ENCODE measurements around the gene CTNNBL1. TPM values are rescaled to one million over a fixed set of nuclear protein-coding genes. Genes with fewer than 3 reads are reported as not detected.
"Not testable (repeated sequence)": the region's sequence is repeated elsewhere in the genome, so short reads cannot be mapped to it uniquely, and the experiment has no call there.

CTNNBL1 gene
- total RNA-seq, 1 donor from 2014 or later: 60.0 TPM

DNA sequence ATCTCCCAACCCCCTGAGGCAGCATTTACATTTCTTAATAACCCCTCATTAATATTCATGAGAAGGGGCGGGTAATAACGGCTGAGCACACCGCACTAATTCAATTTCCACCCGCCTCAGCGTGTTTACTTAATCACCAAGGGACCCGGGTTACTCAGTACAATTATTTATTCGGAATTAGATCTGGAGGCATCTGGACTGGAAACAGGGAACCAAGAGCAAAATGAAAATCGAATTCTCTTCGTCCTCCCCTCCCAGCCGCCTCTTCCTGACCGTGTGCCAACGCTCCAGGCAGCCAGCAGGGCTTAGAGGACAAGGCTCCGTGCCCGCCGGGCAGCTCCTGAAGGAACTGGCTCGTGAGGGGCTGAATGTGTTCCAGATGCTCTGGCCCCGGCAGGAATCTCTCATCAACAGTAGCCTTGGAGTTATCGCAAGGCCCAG, 23.5 kb upstream of the CTNNBL1 start:
- DNase-seq (ENCODE audit: extremely low spot score, unreplicated experiment): no peak
- H3K36me3 Mint-ChIP-seq: no peaks in the 10 kb centered on the region
- no peak overlapping the region for H3K4me3 Mint-ChIP-seq
- no peaks in the 10 kb centered on the region for H3K9me3 Mint-ChIP-seq
- TF ChIP-seq, protein P1, sequence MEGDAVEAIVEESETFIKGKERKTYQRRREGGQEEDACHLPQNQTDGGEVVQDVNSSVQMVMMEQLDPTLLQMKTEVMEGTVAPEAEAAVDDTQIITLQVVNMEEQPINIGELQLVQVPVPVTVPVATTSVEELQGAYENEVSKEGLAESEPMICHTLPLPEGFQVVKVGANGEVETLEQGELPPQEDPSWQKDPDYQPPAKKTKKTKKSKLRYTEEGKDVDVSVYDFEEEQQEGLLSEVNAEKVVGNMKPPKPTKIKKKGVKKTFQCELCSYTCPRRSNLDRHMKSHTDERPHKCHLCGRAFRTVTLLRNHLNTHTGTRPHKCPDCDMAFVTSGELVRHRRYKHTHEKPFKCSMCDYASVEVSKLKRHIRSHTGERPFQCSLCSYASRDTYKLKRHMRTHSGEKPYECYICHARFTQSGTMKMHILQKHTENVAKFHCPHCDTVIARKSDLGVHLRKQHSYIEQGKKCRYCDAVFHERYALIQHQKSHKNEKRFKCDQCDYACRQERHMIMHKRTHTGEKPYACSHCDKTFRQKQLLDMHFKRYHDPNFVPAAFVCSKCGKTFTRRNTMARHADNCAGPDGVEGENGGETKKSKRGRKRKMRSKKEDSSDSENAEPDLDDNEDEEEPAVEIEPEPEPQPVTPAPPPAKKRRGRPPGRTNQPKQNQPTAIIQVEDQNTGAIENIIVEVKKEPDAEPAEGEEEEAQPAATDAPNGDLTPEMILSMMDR (conservative IDR thresholded peaks at IDR 0.05): no peak
- H3K27ac Mint-ChIP-seq: no peak overlapping the region
- peaks cover 8% of the 10 kb centered on the region for H3K4me1 Mint-ChIP-seq (ENCODE audit: unreplicated experiment)
- H3K27me3 Mint-ChIP-seq: peaks cover 57% of the 10 kb centered on the region

DNA sequence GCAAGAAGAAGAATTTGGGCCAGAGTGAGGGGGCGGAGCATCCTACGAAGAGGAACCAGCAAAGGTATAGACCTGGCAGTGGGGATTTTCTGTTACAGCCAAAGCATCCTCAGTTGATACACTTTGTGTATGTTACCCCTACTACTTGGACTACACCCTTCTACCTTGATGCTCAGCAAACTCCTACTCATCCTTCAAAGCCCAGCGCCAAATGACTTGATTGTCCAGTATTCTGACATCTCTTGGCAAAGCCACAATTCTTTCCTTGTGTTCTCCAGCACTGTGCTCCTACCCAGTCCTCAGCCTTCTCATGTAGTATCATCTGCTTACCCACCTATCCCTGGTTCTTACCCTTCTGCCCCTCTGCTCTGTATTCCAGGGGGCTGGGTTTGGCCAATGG, 21.7 kb upstream of the CTNNBL1 start:
- TF ChIP-seq, protein P1 (conservative IDR thresholded peaks at IDR 0.05): no peak
- DNase-seq (ENCODE audit: extremely low spot score, unreplicated experiment): no peak
- Mint-ChIP-seq H3K27me3 (peaks cover 74% of the 10 kb centered on the region), H3K36me3 (no peaks in the 10 kb centered on the region), H3K27ac (no peak overlapping the region), H3K9me3 (no peaks in the 10 kb centered on the region), H3K4me3 (no peak overlapping the region), H3K4me1 (ENCODE audit: unreplicated experiment) (peaks cover 8% of the 10 kb centered on the region)

DNA sequence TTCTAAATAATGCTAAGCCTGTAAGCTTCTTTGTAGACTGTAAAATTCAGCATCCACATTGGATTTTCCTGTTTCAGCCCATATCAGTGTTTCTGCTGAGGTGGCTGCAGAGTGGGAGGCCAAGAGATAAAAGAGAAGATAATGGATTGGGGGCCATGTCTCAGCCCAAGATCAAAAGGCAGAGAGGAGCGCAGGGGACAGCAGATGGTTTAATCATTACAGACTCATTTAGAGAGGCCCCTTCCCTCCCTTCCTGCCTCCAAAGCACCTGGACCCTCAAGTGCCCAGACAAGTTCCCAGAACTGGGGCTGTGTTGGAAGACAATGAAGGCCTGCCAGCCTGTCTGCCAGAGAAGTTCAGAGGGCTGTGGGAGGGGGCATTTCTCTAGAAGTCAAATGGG, 20.4 kb upstream of the CTNNBL1 start:
- TF ChIP-seq, protein P1 (conservative IDR thresholded peaks at IDR 0.05): no peak
- Mint-ChIP-seq H3K4me1 (ENCODE audit: unreplicated experiment) (peaks cover 8% of the 10 kb centered on the region), H3K9me3 (no peaks in the 10 kb centered on the region), H3K4me3 (no peak overlapping the region), H3K36me3 (no peaks in the 10 kb centered on the region), H3K27ac (no peak overlapping the region), H3K27me3 (peaks cover 84% of the 10 kb centered on the region)
- DNase-seq (ENCODE audit: extremely low spot score, unreplicated experiment): no peak

DNA sequence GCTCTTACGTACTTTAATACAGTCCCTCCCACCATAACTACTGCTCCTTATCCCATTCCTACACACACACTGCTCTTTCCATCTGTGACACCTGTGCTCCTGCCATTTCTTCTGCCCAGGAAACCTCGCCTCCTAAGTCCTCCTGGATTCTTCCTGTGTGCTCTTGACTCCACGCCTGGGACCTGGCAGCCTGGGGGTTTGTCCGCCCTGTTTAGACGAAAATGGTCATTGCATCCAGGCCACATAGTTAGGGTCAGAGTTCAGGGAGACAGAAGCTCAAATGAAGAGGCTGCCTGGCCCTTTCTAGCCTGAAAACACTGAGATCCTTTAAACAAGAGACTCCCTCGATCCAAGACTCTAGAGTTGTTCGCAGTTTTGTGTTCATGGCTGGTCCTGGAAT, 17.4 kb upstream of the CTNNBL1 start:
- Mint-ChIP-seq H3K27ac (no peak overlapping the region), H3K9me3 (no peaks in the 10 kb centered on the region), H3K27me3 (peaks cover 72% of the 10 kb centered on the region), H3K36me3 (no peaks in the 10 kb centered on the region), H3K4me1 (ENCODE audit: unreplicated experiment) (peaks cover 5% of the 10 kb centered on the region), H3K4me3 (no peak overlapping the region)
- TF ChIP-seq, protein P1 (conservative IDR thresholded peaks at IDR 0.05): no peak
- no peak for DNase-seq (ENCODE audit: extremely low spot score, unreplicated experiment)

DNA sequence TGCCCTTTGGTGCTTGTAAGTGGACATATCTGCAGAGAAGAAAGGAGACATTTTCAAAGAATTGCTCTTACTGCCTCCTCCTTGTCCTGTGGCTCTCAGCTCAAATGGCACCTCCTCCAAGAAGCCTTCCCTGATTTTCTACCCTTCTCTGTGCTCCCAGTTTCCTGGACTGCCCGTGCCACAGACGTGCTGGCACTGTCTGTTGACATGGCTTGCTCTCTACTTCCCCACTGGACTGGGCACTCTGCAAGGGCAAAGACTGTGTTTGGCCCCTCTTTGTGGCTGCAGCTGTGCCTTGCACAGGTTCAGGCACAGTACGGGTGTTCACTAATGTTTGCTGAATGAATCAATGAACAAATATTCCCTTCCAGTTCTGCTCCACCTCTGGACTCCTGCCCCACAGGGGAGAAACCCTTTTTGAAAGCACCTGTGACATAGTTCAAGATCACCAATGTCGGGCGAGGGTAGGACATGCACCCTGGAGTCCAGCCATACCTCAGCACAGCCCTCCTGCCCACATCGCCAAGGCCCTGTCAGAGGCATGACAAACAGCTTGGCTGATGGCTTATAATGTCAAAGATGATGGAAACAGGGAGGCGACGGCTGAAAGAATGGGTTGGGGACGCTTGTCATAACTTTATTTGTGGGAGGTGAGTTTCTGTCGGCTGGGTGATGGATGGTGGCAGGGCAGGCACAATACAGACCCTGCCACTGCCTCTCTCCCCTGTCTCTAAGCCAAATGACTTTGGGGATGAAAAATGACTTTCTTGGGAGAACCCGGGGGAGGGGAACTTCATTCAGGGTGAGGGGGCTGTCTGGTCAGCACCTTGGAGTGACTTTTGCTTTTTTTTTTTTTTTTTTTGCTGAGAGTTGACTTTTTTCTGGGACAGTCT, 15.6 kb upstream of the CTNNBL1 start:
- no peak overlapping the region for H3K4me3 Mint-ChIP-seq
- H3K36me3 Mint-ChIP-seq: no peaks in the 10 kb centered on the region
- TF ChIP-seq, protein P1 (conservative IDR thresholded peaks at IDR 0.05): no peak
- peaks cover 4% of the 10 kb centered on the region for H3K4me1 Mint-ChIP-seq (ENCODE audit: unreplicated experiment)
- DNase-seq (ENCODE audit: extremely low spot score, unreplicated experiment): no peak
- no peak overlapping the region for H3K27ac Mint-ChIP-seq
- peaks cover 72% of the 10 kb centered on the region for H3K27me3 Mint-ChIP-seq
- no peaks in the 10 kb centered on the region for H3K9me3 Mint-ChIP-seq

DNA sequence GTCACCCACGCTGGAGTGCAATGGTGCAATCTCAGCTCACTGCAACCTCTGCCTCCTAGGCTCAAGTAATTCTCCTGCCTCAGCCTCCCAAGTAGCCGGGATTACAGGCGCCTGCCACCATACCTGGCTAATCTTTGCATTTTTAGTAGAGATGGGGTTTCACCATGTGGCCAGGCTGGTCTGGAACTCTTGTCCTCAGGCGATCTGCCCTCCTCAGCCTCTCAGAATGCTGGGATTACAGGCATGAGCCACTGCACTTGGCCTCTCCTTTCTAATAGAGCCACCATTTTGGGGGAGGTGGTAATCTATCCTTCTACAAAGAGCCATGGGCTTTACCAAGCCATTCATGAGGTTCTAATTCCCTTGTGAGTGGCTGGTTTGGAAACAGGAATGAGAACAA, 14.1 kb upstream of the CTNNBL1 start:
- peaks cover 57% of the 10 kb centered on the region for H3K27me3 Mint-ChIP-seq

More for the DNA sequence above, 14.1 kb upstream of the CTNNBL1 start:
- not testable (repeated sequence) for DNase-seq (ENCODE audit: extremely low spot score, unreplicated experiment); H3K4me3 Mint-ChIP-seq; H3K9me3 Mint-ChIP-seq; H3K36me3 Mint-ChIP-seq; H3K27ac Mint-ChIP-seq; H3K4me1 Mint-ChIP-seq (ENCODE audit: unreplicated experiment)

Measured in type B pancreatic cell (in vitro differentiated cells).